Upper lobe of right lung (tissue), 1 donor: ENCODE results near the gene DPP6. TPM values are rescaled to one million over a fixed set of nuclear protein-coding genes. Genes with fewer than 3 reads are reported as not detected.

Source experiments
- ATAC-seq: fragments of 200-7000 bp; cut with Tn5 transposase; one replicate; pipeline ENCODE4 v1.9.1; 2020; ENCODE audit warnings: mild to moderate bottlenecking, moderate library complexity
- DNase-seq: peaks from one replicate; pipeline ENCODE4 v3.0.0-alpha.2; 2020
- H3K27ac ChIP-seq: fragments of 200-600 bp; one replicate; pipeline ENCODE4 v1.8.0; 2022
- H3K27me3 ChIP-seq: fragments of 200-600 bp; one replicate; pipeline ENCODE4 v1.8.0; 2022; ENCODE audit warnings: mild to moderate bottlenecking
- H3K36me3 ChIP-seq: fragments of 200-600 bp; one replicate; pipeline ENCODE4 v1.8.0; 2022
- H3K4me1 ChIP-seq: fragments of 200-600 bp; one replicate; pipeline ENCODE4 v1.8.0; 2022
- H3K4me3 ChIP-seq: fragments of 200-600 bp; one replicate; pipeline ENCODE4 v1.8.0; 2022; ENCODE audit warnings: mild to moderate bottlenecking
- H3K9me3 ChIP-seq: fragments of 200-600 bp; one replicate; pipeline ENCODE4 v1.8.0; 2022
- CTCF ChIP-seq: fragments of 200-600 bp; IDR thresholded peaks from one replicate; pipeline ENCODE4 v1.8.0; 2022; ENCODE audit warnings: antibody characterized with exemption
- intact Hi-C: fragments of 100-400 bp; cut with DNase I; formaldehyde crosslinking; loops from one replicate; pipeline ENCODE4 v1.11.0; 2022
- total RNA-seq: library from RNA; stranded (reverse); fragmentation: NEBNext Ultra II Directional; extraction: Animal tissue kit (Norgen Biotek cat#: 25700); gene quantifications from one replicate; pipeline ENCODE4 v1.2.1, GENCODE V29; 2021
- donor health status: DM: no; HTN: yes; CAD: no; lungs with severe emphysema.

Gene DPP6
- total RNA-seq, 1 donor from 2014 or later, result 1.6 TPM

DNA sequence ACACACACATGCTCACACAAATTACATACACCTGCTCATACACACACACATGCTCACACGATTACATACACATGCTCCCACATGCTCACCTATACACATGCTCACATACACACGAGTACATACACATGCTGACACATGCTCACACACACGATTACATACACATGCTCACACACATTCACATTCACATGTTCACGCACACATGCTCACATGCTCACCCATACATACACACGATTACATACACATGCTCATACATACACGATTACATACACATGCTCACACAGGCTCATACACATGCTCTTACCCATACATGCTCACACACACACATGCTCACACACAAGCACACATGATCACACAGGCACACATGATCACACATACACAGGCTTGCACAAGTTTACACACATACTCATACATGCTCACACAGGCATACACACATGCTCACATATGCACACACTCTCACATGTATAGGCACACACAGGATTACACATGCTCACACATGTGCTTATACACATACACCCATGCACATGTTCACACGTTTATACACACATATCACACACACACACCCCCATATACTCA, 832.2 kb downstream of the DPP6 start:
- H3K27me3 ChIP-seq, result no peaks in the 10 kb centered on the region
- no peaks in the 10 kb centered on the region for H3K4me1 ChIP-seq
- H3K36me3 ChIP-seq, result no peaks in the 10 kb centered on the region
- no peak overlapping the region for H3K4me3 ChIP-seq
- intact Hi-C loops, result no loop called here
- H3K27ac ChIP-seq, result no peak overlapping the region
- H3K9me3 ChIP-seq, result no peaks in the 10 kb centered on the region
- TF ChIP-seq CTCF, result no peak
- ATAC-seq, result no peak
- DNase-seq, result no peak

GRCh38 chr7:154886591-154886990, 834.4 kb downstream of the DPP6 start:
- H3K36me3 ChIP-seq, result no peaks in the 10 kb centered on the region
- peaks cover 6% of the 10 kb centered on the region for H3K27me3 ChIP-seq
- DNase-seq (no peak), ATAC-seq (no peak)
- TF ChIP-seq CTCF, result no peak
- H3K27ac ChIP-seq, result no peak overlapping the region
- no peak overlapping the region for H3K4me3 ChIP-seq
- no peaks in the 10 kb centered on the region for H3K4me1 ChIP-seq
- intact Hi-C loops, result no loop called here
- no peaks in the 10 kb centered on the region for H3K9me3 ChIP-seq

DNA sequence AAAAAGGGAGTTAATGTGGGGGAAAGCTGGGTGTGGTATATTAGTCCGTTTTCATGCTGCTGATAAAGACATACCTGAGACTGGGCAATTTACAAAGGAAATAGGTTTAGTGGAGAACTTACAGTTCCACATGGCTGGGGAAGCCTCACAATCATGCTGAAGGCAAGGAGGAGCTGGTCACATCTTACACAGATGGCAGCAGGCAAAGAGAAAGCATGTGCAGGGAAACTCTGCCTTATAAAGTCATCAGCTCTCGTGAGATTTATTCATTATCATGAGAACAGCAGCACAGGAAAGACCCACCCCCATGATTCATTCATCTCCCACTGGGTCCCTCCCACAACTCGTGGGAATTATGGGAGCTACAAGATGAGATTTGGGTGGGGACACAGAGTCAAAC, 836.5 kb downstream of the DPP6 start:
- Histone ChIP-seq H3K36me3 (no peaks in the 10 kb centered on the region), H3K4me3 (no peak overlapping the region), H3K27me3 (peaks cover 6% of the 10 kb centered on the region), H3K4me1 (no peaks in the 10 kb centered on the region), H3K9me3 (no peaks in the 10 kb centered on the region), H3K27ac (no peak overlapping the region)
- intact Hi-C loops, result no loop called here
- ATAC-seq (no peak), DNase-seq (no peak)
- no peak for TF ChIP-seq CTCF

GRCh38 chr7:154892459-154892858, 840.3 kb downstream of the DPP6 start:
- Histone ChIP-seq H3K4me3 (no peak overlapping the region), H3K27me3 (peaks cover 6% of the 10 kb centered on the region), H3K36me3 (no peaks in the 10 kb centered on the region), H3K4me1 (no peaks in the 10 kb centered on the region), H3K9me3 (no peaks in the 10 kb centered on the region), H3K27ac (no peak overlapping the region)
- TF ChIP-seq CTCF, result no peak
- intact Hi-C loops, result no loop called here
- no peak for ATAC-seq
- no peak for DNase-seq

DNA sequence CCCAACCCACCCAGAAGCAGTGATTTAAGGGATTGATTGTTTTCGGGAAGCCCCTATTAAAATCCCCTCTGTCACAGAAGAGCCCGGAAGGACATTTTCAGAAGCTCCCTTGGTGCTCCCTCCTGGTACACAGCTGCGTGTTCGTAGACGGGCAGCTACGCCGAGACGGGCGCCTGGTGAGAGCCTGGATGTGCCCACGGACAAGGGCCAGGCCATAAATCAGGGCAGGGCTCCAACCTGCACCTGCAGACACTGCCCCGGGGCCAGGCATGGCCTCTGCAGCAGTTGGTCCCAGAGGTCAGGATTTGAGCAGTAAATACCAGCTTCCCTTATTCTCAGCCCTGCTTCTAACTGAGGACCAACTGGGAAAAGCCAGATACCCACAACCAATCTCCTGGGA, 843.9 kb downstream of the DPP6 start:
- ATAC-seq (no peak), DNase-seq (no peak)
- H3K27ac ChIP-seq, result no peak overlapping the region
- no peak overlapping the region for H3K4me3 ChIP-seq
- H3K36me3 ChIP-seq, result no peaks in the 10 kb centered on the region
- no peaks in the 10 kb centered on the region for H3K9me3 ChIP-seq
- no peaks in the 10 kb centered on the region for H3K27me3 ChIP-seq
- no peak for TF ChIP-seq CTCF
- intact Hi-C loops, result no loop called here
- no peaks in the 10 kb centered on the region for H3K4me1 ChIP-seq
